Epithelial cell of esophagus (primary cell): ENCODE results near the gene LGALS3BP.

Experiments used
- DNase-seq: peaks from one replicate; pipeline ENCODE4 v3.0.0; 2010; ENCODE audit warnings: low read depth
- H3K4me3 ChIP-seq: 2 replicates; pipeline ENCODE4 v1.5.1; 2011; ENCODE audit warnings: mild to moderate bottlenecking, low read length, control low read depth
- TF ChIP-seq, protein P1 (sequence below): IDR thresholded peaks from 2 replicates; pipeline ENCODE4 v1.5.1; 2011; ENCODE audit warnings: low read depth, mild to moderate bottlenecking, low read length, control low read depth, inconsistent platforms; ENCODE audit not compliant: insufficient read depth; ENCODE audit errors: missing control alignments

Gene LGALS3BP

GRCh38 chr17:79006794-79007503, 27.2 kb upstream of the LGALS3BP start:
- DNase-seq, result no peak
- no peak overlapping the region for H3K4me3 ChIP-seq
- TF ChIP-seq, protein P1, sequence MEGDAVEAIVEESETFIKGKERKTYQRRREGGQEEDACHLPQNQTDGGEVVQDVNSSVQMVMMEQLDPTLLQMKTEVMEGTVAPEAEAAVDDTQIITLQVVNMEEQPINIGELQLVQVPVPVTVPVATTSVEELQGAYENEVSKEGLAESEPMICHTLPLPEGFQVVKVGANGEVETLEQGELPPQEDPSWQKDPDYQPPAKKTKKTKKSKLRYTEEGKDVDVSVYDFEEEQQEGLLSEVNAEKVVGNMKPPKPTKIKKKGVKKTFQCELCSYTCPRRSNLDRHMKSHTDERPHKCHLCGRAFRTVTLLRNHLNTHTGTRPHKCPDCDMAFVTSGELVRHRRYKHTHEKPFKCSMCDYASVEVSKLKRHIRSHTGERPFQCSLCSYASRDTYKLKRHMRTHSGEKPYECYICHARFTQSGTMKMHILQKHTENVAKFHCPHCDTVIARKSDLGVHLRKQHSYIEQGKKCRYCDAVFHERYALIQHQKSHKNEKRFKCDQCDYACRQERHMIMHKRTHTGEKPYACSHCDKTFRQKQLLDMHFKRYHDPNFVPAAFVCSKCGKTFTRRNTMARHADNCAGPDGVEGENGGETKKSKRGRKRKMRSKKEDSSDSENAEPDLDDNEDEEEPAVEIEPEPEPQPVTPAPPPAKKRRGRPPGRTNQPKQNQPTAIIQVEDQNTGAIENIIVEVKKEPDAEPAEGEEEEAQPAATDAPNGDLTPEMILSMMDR, result no peak

DNA sequence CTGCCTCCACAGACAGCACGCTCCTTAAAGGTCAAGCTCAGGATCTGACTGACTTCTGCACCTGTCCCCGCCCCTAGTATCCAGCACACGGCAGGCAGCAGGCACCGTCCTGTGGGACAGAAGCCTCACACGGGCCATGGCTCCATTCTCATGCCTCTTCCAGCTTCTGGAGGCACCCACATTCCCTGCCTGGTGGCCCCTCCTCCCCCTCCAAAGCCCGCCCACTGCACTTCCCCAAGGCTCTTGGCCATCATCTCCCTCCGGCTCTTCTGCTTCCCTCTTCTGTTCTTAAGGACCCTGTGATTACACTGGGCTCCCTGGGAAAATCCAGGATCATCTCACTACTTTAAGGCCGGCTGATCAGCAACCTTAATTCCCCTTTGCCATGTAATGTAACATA, 26.3 kb upstream of the LGALS3BP start:
- DNase-seq, result no peak
- TF ChIP-seq, protein P1, result no peak

DNA sequence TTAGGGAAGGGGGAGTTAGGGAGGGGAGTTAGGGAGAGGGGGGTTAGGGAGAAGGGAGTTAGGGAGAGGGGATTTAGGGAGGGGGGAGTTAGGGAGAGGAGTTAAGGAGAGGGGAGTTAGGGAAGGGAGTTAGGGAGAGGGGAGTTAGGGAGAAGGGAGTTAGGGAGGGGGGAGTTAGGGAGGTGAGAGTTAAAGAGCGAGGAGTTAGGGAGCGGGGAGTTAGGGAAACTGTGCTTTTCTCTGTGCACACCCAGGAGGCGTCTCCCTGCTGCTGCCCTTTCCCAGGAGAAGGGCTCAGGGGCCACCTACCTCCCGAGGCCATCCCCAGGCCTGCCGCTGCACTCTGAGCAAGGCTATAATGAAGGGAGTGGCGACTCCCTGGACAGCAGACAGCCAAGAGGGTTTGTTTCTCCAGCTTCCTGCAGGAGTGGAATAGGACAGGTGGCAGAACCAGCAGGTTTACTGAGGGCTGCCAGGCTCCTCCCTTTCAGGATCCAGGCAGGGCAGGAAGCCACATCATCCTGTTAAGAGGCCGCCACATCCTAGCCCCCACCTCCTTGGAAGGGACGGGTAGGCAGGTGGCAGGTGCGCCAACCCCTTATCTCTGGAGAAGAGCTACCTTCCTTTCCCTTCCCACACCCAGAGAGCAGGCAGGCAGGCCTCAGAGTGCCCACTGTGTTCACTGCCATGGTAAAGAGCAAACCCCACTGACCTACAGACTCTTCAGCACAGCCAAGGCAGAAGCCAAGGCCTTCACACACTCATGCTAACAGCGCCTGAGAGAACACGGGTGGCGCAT, 25.5 kb upstream of the LGALS3BP start:
- DNase-seq, result peak; percentile 74
- H3K4me3 ChIP-seq, result no peak overlapping the region
- TF ChIP-seq, protein P1, result no peak

More for the DNA sequence above, 26.3 kb upstream of the LGALS3BP start:
- H3K4me3 ChIP-seq, result no peak overlapping the region

- H3K4me3 ChIP-seq, result no peak overlapping the region
- DNase-seq, result no peak
- TF ChIP-seq, protein P1, result no peak
These were observed 24.1 kb upstream of the LGALS3BP start for GRCh38 chr17:79003661-79004411.

GRCh38 chr17:79002796-79003593, 23.3 kb upstream of the LGALS3BP start:
- TF ChIP-seq, protein P1, result no peak
- no peak overlapping the region for H3K4me3 ChIP-seq
- DNase-seq, result no peak

DNA sequence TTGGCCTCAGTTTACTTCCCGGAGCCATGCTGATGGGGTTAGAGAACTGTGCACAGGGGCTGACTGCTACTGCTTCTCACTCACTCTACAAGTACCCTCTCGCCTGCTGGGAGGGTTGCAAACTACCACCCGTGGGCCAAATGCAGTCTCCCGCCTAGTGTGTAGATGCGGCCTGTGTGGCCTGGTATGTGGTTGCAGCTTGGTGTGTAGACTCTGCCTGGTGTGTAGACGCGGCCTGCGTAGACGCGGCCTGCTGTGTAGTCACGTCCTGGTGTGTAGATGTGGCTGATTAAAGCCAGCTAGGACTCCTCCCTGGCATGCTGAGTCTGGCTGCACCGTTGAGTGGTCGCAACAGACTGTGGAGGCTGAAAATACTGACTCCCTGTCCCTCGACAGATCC, 22.6 kb upstream of the LGALS3BP start:
- no peak for DNase-seq
- TF ChIP-seq, protein P1, result no peak
- H3K4me3 ChIP-seq, result no peak overlapping the region
